ENCODE data around the gene ERH. TPM values are rescaled to one million over a fixed set of nuclear protein-coding genes. Genes with fewer than 3 reads are reported as not detected.
"Not testable (repeated sequence)": the region's sequence is repeated elsewhere in the genome, so short reads cannot be mapped to it uniquely, and the experiment has no call there.

ERH gene
- 434 and 441 TPM in 2 replicates for total RNA-seq

DNA sequence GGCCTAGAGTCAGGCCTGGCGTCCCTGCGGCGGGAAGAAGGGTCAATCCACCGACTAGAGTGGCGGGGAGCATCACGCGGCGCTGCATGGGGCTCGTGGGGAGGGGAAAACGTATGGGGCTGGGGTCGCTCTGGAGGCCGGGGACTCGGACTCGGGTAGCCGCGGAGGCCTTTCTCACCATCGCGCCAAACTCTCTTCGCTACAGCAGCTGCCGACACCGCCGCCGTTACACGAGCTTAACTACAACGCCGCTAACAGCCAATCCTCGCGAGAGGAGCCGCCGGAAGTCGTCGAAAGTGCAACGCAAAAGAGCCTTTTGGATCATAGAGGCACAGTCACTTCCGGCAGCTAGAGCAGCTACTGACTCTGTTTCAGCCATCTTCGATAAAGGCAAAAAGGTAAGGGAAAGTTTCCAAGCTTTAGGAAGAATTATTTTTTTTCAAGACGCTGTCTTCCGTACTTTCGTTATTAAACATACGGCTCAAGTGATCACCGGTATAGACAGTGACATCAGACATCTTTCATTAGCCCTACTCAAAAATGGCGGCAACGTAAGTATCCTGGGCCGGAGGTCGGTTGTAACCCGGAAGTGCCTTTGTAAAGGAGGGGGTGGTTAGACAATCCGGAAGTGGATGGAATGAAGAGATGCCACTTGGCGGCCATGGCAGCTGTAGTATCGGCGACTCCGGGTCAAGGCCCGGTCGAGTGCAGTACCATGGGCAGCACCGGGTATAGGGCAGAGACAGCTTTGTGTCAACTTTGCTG lies at the start of gene ERH, which contains the start of gene SLC39A9:
Gene ERH (minus strand): TSS at position 247 of the 765 bp plus-strand sequence. CDS start 66 bp downstream, at position 181.
Gene SLC39A9 (plus strand): TSS at position 640 of the 765 bp plus-strand sequence. CDS start 678 bp downstream, outside the sequence.
- Mint-ChIP-seq H3K27me3 (no peaks in the 10 kb centered on the region), H3K27ac (peak within 1 kb of the TSS; percentile 98), H3K4me3 (peak within 1 kb of the TSS; percentile 94), H3K9me3 (no peaks in the 10 kb centered on the region), H3K4me1 (peaks cover 49% of the 10 kb centered on the region), H3K36me3 (ENCODE audit: low read depth) (peaks cover 49% of the 10 kb centered on the region)
- DNase-seq: peak; percentile 98
- intact Hi-C loops (cut with micrococcal nuclease): loop anchor here (1.0 to 10.0 kb wide), 6 partner anchors 43 to 369 kb away; partner anchors contain the start of genes DCAF5, EXD2, SRSF5 and SUSD6

DNA sequence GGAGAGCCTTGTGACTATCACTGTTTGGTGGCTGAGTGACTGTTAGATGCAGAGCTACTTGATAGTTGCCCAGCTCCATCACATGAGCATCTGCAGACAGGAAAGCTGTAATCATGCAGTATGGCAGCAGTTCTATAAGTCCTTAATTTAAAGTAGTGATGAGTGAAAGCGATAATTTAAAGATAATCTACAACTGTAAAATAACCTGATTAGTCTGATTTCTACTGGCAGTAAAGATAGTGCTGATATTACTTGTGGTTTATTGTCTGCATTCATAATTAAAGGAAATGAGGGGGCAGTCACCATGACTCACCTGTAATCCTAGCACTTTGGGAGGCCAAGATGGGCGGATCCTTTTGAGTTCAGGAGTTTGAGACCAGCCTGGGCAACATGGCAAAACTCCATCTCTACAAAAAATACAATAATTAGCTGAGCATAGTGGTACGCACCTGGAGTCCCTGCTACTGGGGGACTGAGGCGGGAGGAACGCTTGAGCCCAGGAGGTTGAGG lies 45.3 kb upstream of the ERH start:
- H3K36me3 Mint-ChIP-seq (ENCODE audit: low read depth): peaks cover 46% of the 10 kb centered on the region
- no peak for DNase-seq
- intact Hi-C loops (cut with micrococcal nuclease): no loop called here
- no peak overlapping the region for H3K27ac Mint-ChIP-seq
- no peaks in the 10 kb centered on the region for H3K9me3 Mint-ChIP-seq
- H3K4me1 Mint-ChIP-seq: peaks cover 14% of the 10 kb centered on the region
- H3K27me3 Mint-ChIP-seq: no peaks in the 10 kb centered on the region
- H3K4me3 Mint-ChIP-seq: peak overlapping the region; percentile 12

DNA sequence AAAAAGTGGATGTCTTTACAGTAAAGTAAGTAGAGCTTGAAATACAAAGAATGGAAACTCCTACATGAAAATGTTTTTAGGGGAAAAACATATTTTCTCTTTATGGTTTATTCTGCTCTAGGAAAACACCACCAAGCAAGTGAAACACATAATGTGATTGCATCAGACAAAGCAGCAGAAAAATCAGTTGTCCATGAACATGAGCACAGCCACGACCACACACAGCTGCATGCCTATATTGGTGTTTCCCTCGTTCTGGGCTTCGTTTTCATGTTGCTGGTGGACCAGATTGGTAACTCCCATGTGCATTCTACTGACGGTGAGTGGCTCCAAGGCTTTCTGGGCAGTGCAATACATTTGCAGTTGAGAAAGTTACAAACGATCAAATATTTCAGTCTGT lies 43.8 kb upstream of the ERH start:
- Mint-ChIP-seq H3K4me3 (peak overlapping the region; percentile 49), H3K27me3 (no peaks in the 10 kb centered on the region), H3K36me3 (ENCODE audit: low read depth) (peaks cover 43% of the 10 kb centered on the region), H3K4me1 (peaks cover 14% of the 10 kb centered on the region), H3K27ac (no peak overlapping the region), H3K9me3 (no peaks in the 10 kb centered on the region)
- no peak for DNase-seq
- intact Hi-C loops (cut with micrococcal nuclease): no loop called here

DNA sequence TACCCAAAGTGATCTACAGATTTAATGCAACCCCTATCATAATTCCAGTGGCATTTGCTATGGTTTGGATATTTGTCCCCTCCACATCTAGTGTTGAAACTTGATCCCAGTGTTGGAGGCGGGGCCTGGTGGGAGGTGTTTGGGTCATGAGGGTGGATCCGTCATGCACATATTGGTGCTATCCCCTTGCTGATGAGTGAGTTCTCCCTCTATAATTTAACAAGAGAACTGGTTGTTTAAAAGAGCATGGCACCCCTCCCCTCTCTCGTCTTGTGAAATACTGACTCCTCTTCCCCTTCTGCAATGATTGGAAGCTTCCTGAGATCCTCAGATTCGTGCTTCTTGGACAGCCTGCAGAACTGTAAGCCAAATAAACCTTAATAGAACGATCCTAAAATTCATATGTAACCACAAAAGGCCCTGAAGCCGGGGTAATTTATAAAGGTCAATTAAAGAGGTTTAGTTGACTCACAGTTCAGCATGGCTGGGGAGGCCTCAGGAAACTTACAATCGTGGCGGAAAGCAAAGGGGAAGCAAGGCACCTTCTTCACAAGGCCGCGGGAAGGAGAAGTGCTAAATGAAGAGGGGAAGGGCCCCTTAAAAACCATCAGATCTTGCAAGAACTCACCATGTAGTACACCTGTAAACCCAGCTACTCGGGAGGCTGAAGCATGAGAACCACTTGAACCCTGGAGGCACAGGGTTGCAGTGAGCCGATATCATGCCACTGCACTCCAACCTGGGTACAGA lies 41.6 kb upstream of the ERH start:
- no peaks in the 10 kb centered on the region for H3K27me3 Mint-ChIP-seq
- DNase-seq: no peak
- peaks cover 30% of the 10 kb centered on the region for H3K36me3 Mint-ChIP-seq (ENCODE audit: low read depth)
- H3K9me3 Mint-ChIP-seq: no peaks in the 10 kb centered on the region
- no peak overlapping the region for H3K4me3 Mint-ChIP-seq
- intact Hi-C loops (cut with micrococcal nuclease): no loop called here
- peaks cover 14% of the 10 kb centered on the region for H3K4me1 Mint-ChIP-seq
- no peak overlapping the region for H3K27ac Mint-ChIP-seq

DNA sequence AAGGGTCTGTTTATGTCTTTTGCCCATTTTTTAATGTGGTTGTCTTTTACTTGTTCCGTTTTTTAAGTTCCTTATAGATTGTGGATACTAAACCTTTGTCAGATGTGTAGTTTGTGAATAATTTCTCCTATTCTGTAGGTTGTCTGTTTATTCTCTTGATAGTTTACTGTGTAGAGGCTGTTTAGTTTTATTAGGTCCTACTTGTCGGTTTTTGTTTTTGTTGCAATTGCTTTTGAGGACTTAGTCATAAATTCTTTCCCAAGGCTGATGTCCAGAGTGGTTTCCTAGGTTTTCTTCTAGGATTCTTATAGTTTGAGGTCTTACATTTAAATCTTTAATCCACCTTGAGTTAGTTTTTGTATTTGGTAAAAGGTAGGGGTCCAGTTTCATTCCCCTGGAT lies 34.3 kb upstream of the ERH start:
- peaks cover 13% of the 10 kb centered on the region for H3K36me3 Mint-ChIP-seq (ENCODE audit: low read depth)
- no peak for DNase-seq
- H3K4me3 Mint-ChIP-seq: no peak overlapping the region
- H3K4me1 Mint-ChIP-seq: no peaks in the 10 kb centered on the region
- no peaks in the 10 kb centered on the region for H3K9me3 Mint-ChIP-seq
- no peaks in the 10 kb centered on the region for H3K27me3 Mint-ChIP-seq
- intact Hi-C loops (cut with micrococcal nuclease): no loop called here
- H3K27ac Mint-ChIP-seq: no peak overlapping the region

DNA sequence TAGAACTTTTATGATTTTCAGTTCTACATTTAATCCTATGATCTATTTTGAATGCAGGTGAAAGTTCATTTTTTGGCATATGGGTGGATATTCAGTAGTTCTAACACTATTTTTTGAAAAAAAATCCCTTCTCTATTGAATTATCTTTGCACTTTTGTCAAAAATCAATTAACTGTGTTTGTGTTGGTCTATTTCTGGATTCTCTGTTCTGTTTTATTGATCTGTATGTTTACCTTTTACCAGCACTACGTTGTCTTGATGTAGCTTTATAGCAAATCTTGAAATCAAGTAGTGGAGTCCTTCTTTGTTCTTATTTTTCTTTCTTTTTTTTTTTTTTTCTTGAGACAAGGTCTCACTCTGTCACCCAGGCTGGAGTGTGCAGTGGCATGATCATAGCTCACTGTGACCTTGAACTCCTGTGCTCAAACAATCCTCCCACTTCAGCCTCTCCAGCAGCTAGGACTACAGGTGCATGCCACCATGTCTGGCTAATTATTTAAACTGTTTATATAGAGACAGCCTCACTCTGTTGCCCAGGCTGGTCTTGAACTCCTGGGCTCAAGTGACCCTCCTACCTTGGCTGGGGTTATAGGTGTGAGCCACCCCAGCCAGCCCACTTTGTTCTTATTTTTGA lies 32.3 kb upstream of the ERH start:
- Mint-ChIP-seq H3K36me3 (ENCODE audit: low read depth) (peaks cover 24% of the 10 kb centered on the region), H3K27me3 (no peaks in the 10 kb centered on the region), H3K9me3 (no peaks in the 10 kb centered on the region), H3K4me3 (no peak overlapping the region), H3K4me1 (no peaks in the 10 kb centered on the region), H3K27ac (no peak overlapping the region)
- DNase-seq: no peak
- intact Hi-C loops (cut with micrococcal nuclease): no loop called here

DNA sequence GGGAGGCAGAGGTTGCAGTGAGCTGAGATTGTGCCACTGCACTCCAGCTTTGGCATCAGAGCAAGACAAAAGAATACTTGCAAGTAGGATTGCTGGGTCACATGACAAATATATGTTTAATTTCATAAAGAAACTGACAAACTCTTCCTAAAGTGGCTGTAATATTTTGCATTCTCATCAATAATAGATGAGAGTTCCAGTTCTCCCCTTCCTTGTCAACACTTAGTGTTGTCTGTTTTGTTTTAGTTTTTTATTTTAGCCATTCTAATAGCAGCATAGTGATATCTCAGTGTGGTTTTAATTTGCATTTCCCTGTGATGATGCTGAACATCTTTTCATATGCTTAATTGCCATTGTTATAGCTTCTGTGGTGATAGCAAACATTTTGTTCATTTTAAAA lies 31.5 kb upstream of the ERH start:
- intact Hi-C loops (cut with micrococcal nuclease): no loop called here
- Mint-ChIP-seq H3K9me3 (no peaks in the 10 kb centered on the region), H3K36me3 (ENCODE audit: low read depth) (peaks cover 29% of the 10 kb centered on the region), H3K4me1 (no peaks in the 10 kb centered on the region), H3K27me3 (no peaks in the 10 kb centered on the region), H3K27ac (no peak overlapping the region), H3K4me3 (no peak overlapping the region)
- no peak for DNase-seq

DNA sequence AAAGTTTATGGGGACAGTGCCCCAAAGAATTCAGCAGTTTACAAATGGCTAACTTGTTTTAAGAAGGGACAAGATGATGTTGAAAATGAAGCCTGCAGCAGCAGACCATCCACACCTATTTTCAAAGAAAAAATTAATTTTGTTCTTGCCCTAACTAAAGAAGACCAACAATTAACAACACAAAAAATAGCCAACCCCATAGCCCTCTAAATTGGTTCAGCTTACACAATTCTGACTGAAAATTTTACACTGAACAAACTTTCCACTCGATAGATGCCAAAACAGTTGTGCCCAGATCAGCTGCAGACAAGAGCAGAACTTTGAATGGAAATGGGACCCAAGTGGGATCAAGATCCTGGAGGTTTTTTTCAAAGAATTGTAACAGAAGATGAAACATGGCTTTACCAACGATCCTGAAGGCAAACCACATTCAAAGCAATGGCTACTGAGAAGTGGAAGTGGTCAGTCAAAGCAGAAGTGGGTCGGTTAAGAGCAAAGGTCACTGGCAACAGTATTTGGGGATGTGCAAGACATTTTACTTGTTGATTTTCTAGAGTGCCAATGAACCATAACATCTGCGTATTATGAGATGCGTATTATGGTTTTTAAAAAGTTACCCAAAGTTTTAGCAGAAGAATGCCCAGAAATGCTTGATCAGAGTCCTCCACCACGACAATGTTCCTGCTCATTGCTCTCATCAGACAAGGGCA lies 30.3 kb upstream of the ERH start:
- H3K4me1 Mint-ChIP-seq: no peaks in the 10 kb centered on the region
- no peak for DNase-seq
- no peak overlapping the region for H3K4me3 Mint-ChIP-seq
- H3K27ac Mint-ChIP-seq: no peak overlapping the region
- H3K9me3 Mint-ChIP-seq: no peaks in the 10 kb centered on the region
- H3K27me3 Mint-ChIP-seq: no peaks in the 10 kb centered on the region
- intact Hi-C loops (cut with micrococcal nuclease): no loop called here
- H3K36me3 Mint-ChIP-seq (ENCODE audit: low read depth): peaks cover 32% of the 10 kb centered on the region

DNA sequence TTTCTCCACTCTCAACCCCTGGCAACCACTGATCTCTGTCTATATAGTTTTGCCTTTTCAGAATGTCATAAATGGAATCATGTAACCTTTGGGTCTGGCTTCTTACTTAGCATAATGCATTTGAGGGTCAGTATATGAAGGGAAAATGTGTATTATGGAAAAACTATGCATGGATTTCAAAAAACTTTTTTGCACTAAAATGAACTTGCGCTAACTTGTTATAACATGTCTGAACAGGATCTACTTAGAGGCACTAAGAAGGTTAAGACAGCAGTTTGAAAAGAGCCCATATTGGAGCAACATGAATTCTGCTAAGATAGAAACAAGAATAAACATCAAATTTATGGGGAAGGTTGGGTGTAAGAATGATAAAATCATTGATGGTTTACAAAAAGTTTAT lies 29.5 kb upstream of the ERH start:
- intact Hi-C loops (cut with micrococcal nuclease): no loop called here
- no peak overlapping the region for H3K27ac Mint-ChIP-seq
- peaks cover 32% of the 10 kb centered on the region for H3K36me3 Mint-ChIP-seq (ENCODE audit: low read depth)
- H3K27me3 Mint-ChIP-seq: no peaks in the 10 kb centered on the region
- DNase-seq: no peak
- no peak overlapping the region for H3K4me3 Mint-ChIP-seq
- H3K9me3 Mint-ChIP-seq: no peaks in the 10 kb centered on the region
- H3K4me1 Mint-ChIP-seq: no peaks in the 10 kb centered on the region

DNA sequence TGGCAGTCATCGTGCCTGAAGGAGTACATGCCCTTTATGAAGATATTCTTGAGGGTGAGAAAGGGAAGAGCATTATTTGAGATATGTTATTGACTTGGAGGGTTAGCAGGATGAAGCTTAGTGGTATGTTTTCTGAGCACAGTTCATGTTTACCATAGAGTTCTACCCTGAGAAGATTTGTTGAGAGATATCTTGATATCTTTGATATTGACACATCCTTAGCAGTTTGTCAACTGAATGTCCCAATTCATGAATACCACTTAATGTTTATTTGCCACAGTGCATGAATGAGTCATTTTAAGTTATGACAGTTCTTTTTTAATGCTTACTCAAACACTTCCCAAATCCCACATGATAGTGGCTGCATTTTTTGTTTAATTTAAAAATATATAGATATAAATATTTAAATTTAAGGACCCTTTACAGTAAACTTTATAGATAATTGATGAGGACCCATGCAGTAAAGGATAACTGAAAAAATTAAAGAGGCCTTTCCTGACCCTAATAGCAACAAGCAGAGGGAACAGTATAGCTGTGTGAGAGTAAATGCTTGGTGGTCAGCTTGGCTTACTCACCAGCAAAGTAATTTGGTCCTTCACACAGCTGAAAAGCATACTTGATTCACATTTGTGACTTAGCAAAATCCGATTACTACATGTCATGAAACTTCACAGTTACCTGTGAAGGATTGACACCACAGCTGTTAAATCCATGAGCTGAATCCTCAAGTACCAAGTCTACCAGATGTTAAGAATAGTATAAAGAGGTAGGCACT lies 26.2 kb upstream of the ERH start:
- Mint-ChIP-seq H3K27ac (no peak overlapping the region), H3K4me3 (no peak overlapping the region), H3K9me3 (no peaks in the 10 kb centered on the region), H3K4me1 (peaks cover 14% of the 10 kb centered on the region), H3K27me3 (no peaks in the 10 kb centered on the region), H3K36me3 (ENCODE audit: low read depth) (peaks cover 32% of the 10 kb centered on the region)
- intact Hi-C loops (cut with micrococcal nuclease): no loop called here
- DNase-seq: no peak

DNA sequence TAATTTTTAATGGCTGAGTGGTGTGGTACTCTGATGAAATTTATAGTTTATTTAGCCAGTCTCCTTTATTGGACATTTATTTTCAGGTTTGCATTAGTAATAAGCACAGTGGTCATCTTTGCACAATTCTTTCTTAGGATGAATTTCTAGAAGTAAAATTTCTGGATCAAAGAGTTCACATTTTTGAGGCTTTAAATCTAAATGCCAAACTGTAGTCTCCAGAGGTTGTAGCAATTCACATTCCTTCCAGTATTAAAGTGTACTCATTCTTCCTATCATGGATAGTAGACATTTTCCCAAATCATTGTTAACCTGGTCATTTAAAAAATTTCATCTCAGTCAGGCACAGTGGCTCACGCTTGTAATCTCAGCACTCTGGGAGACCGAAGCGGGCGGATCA lies 25.2 kb upstream of the ERH start:
- no peaks in the 10 kb centered on the region for H3K9me3 Mint-ChIP-seq
- H3K36me3 Mint-ChIP-seq (ENCODE audit: low read depth): peaks cover 27% of the 10 kb centered on the region
- no peak overlapping the region for H3K27ac Mint-ChIP-seq
- intact Hi-C loops (cut with micrococcal nuclease): no loop called here
- H3K27me3 Mint-ChIP-seq: no peaks in the 10 kb centered on the region
- H3K4me3 Mint-ChIP-seq: no peak overlapping the region
- no peak for DNase-seq
- H3K4me1 Mint-ChIP-seq: peaks cover 19% of the 10 kb centered on the region

DNA sequence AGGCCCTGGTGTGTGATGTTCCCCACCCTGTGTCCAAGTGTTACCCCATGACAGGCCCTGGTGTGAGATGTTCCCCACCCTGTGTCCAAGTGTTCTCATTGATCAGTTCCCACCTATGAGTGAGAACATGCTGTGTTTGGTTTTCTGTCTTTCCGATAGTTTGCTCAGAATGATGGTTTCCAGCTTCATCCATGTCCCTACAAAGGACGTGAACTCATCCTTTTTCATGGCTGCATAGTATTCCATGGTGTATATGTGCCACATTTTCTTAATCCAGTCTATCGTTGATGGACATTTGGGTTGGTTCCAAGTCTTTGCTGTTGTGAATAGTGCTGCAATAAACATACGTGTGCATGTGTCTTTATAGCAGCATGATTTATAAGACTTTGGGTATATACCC lies 18.0 kb upstream of the ERH start:
- intact Hi-C loops (cut with micrococcal nuclease); H3K4me3 Mint-ChIP-seq; H3K27ac Mint-ChIP-seq; H3K27me3 Mint-ChIP-seq; DNase-seq: not testable (repeated sequence)
- peaks cover 12% of the 10 kb centered on the region for H3K36me3 Mint-ChIP-seq (ENCODE audit: low read depth)
- peaks cover 11% of the 10 kb centered on the region for H3K9me3 Mint-ChIP-seq
- H3K4me1 Mint-ChIP-seq: peaks cover 21% of the 10 kb centered on the region

DNA sequence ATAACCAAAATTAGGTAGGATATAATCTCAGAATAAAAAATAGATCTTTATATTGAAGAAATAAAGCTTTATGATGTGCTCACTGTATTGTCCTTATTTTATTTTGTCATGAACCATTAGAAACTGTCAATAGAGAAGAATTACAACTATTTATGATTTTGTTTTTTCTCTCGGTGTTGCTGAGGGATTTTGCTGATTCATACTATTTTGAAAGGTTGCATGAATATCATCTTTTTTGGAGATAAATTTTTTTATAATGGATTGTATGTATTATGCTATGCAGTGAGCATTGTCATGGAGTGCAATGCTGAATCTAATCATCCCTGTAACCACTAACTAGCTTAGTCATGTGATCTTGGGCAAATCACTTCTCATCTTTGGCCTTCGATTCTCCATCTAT lies 15.4 kb upstream of the ERH start:
- peaks cover 12% of the 10 kb centered on the region for H3K36me3 Mint-ChIP-seq (ENCODE audit: low read depth)
- no peak overlapping the region for H3K27ac Mint-ChIP-seq
- no peaks in the 10 kb centered on the region for H3K27me3 Mint-ChIP-seq
- peaks cover 3% of the 10 kb centered on the region for H3K4me1 Mint-ChIP-seq
- no peak for DNase-seq
- H3K9me3 Mint-ChIP-seq: peaks cover 11% of the 10 kb centered on the region
- no peak overlapping the region for H3K4me3 Mint-ChIP-seq
- intact Hi-C loops (cut with micrococcal nuclease): no loop called here

Data from activated CD4-positive, alpha-beta T cell treated with anti-CD3 and anti-CD28 coated beads, Interleukin-2, amount 10 ng/mL, durations not matched to agents 24 days and 14 days (primary cell).